ENCODE results near the gene RANGAP1. TPM values are rescaled to one million over a fixed set of nuclear protein-coding genes. Genes with fewer than 3 reads are reported as not detected.

RANGAP1 gene
- total RNA-seq, 4 donors from 2014 or later, result 39.9 to 87.9 (median 65.5) TPM

- intact Hi-C loops (cut with DNase I), result loop anchor here (5.0 to 10.0 kb wide), 3 partner anchors 64 to 222 kb away; no protein-coding TSS in a partner anchor
- Histone ChIP-seq H3K27ac (replicated peaks in 1 of 4) (peak overlapping the region; percentile 88 to 93 (median 88)), H3K4me3 (peak overlapping the region; percentile 73 to 99 (median 92)), H3K36me3 (peaks cover 0 to 9% (median 2%) of the 10 kb centered on the region in 4 donors), H3K9me3 (no peaks in the 10 kb centered on the region), H3K4me1 (peaks cover 18 to 54% (median 52%) of the 10 kb centered on the region in 4 donors), H3K27me3 (no peaks in the 10 kb centered on the region)
- no peak for DNase-seq (ENCODE audit: extremely low spot score)
- 8% methylated on average over 5 of the region's 5 CpGs for WGBS
- TF ChIP-seq POLR2A (IDR thresholded peaks at IDR 0.05; ENCODE audit: low read depth) (no peak), POLR2AphosphoS5 (IDR thresholded peaks at IDR 0.05) (no peak), EP300 (IDR thresholded peaks at IDR 0.05) (no peak), CTCF (IDR thresholded peaks at IDR 0.05) (no peak)
These were observed 16.8 kb upstream of the RANGAP1 start for GRCh38 chr22:41302811-41303210.

DNA sequence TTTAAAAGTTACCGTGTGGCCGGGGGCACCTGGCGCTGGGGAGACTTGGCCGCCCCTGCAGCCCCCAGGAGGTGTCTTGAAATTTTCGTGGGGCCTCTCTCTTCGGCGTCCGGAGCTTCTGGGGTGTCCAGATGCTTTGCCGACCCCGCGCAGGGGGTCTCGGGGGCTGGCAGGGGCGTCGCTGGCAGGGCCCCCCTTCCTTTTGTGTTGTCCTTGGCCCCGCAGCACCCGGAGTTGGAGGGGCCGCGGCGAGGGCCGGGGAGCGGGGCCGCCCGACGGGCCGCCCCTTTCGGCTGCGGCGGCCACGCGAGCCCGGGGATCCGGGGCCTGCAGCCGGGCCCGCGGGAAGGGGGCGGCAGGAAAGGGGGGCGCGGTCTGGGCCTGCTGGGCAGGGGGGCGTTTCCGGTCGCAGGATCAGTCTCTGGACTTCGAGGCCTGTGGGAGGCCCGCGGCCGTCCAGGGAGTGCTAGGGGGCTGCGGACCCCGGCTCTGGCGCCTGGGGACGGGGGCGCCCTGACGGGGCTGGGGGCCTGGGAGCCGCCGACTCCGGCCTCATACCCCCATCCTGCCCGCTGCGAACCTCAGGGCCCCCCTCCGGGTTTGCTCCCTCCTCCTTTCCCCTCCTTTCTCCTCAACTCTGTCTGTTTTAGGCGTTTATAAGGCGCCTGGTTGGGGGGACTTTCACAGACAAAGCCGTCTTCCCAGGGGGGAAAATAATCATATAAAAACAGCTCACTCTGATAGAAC lies 16.2 kb upstream of the RANGAP1 start:
- Histone ChIP-seq H3K4me3 (peak overlapping the region; percentile 73 to 99 (median 92)), H3K27me3 (no peaks in the 10 kb centered on the region), H3K36me3 (peaks cover 0 to 9% (median under 1%) of the 10 kb centered on the region in 4 donors), H3K9me3 (no peaks in the 10 kb centered on the region), H3K27ac (replicated peaks in 1 of 4) (peak overlapping the region; percentile 88 to 93 (median 88)), H3K4me1 (peaks cover 13 to 48% (median 46%) of the 10 kb centered on the region in 4 donors)
- TF ChIP-seq POLR2AphosphoS5 (IDR thresholded peaks at IDR 0.05), result no peak
- no peak for TF ChIP-seq CTCF (IDR thresholded peaks at IDR 0.05)
- no peak for TF ChIP-seq EP300 (IDR thresholded peaks at IDR 0.05)
- TF ChIP-seq POLR2A (IDR thresholded peaks at IDR 0.05; ENCODE audit: low read depth), result no peak
- intact Hi-C loops (cut with DNase I), result loop anchor here (5.0 to 10.0 kb wide), 3 partner anchors 65 to 223 kb away; no protein-coding TSS in a partner anchor
- 0% methylated on average over 11 of the region's 60 CpGs for WGBS
- no peak for DNase-seq (ENCODE audit: extremely low spot score)

DNA sequence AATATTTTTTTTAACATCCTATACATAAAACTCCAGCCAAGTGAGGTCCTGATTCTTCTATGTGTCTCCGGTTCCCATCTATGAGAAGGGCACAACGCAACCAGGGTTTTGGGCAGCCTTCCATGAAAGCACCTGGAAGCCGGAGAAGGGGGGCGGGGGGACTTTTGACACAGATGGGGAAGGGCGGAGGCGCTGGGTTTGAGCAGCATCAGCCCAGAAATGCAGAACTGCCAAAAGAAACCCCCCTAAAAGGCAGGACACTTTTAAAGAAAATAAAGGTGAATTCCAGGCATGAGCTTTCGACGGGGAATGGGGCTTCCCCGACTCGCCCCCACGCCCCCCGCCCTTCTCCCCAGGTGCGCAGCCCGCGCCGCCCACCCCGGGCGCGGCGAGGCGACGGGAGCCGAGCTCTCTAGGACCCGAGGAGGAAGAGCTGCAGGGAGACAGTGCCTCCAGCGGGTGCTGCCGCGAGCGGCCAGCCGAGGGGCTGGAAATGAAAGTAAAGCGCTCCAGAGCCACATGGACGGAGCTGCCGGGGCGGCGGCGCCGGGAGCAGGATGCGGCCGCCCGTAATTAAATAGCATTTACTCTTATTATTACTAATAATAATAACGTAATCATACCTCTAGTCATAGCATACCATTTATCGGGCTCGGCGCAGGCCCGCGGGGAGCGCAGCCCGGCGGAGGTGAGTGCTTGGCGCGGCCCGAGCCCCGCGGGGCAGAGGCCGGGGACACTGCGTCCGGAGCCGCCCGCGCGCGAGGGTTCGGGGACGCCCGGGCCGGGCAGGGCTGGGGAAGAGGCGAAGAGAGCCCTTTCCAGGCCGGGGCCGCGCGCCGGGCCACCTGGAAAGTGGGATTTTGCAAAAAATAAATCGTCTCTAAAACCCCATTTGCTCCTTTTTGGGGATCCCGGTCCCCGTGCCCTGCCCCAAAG lies 15.4 kb upstream of the RANGAP1 start, which contains the start of gene ZC3H7B:
Gene ZC3H7B, plus strand, starts transcription at position 441 of the 936 bp plus-strand sequence. CDS start 19,136 bp downstream, outside the sequence.
- H3K36me3 ChIP-seq, result peaks cover 0 to 9% (median 0%) of the 10 kb centered on the region in 4 donors
- intact Hi-C loops (cut with DNase I), result loop anchor here (5.0 to 10.0 kb wide), 3 partner anchors 66 to 223 kb away; no protein-coding TSS in a partner anchor
- DNase-seq (ENCODE audit: extremely low spot score), result no peak
- peak within 1 kb of the TSS; percentile 88 to 93 (median 88) for H3K27ac ChIP-seq (replicated peaks in 1 of 4)
- H3K9me3 ChIP-seq, result no peaks in the 10 kb centered on the region
- peak within 1 kb of the TSS; percentile 73 to 99 (median 92) for H3K4me3 ChIP-seq
- peaks cover 12 to 44% (median 40%) of the 10 kb centered on the region in 4 donors for H3K4me1 ChIP-seq
- 0% methylated on average over 10 of the region's 74 CpGs for WGBS
- H3K27me3 ChIP-seq, result no peaks in the 10 kb centered on the region
- TF ChIP-seq EP300 (IDR thresholded peaks at IDR 0.05) (no peak), POLR2AphosphoS5 (IDR thresholded peaks at IDR 0.05) (peak; percentile 68 to 73), CTCF (IDR thresholded peaks at IDR 0.05) (peak; percentile 42 to 76 (median 50)), POLR2A (IDR thresholded peaks at IDR 0.05; ENCODE audit: low read depth) (no peak)

DNA sequence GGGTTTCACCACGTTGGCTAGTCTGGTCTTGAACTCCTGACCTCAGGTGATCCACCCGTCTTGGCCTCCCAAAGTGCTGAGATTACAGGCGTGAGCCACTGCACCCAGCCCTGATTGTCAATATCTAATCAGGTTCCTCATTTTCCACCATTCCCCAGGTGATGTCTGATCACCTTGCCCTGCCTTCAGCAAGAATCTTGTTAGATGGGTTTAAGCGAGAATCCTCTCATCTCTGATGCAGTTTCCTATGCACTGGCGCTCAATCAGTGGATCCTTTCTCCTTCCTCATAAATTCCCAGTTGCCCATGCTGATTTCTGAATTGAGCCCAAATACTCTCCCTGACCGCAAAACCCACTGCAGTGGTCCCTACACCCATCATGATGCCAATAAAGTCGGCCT lies 14.7 kb upstream of the RANGAP1 start:
- peaks cover 0 to 9% (median 0%) of the 10 kb centered on the region in 4 donors for H3K36me3 ChIP-seq
- H3K4me3 ChIP-seq, result peak overlapping the region; percentile 73 to 99 (median 92)
- 47% methylated on average over 7 of the region's 7 CpGs for WGBS
- H3K27ac ChIP-seq (replicated peaks in 1 of 4), result peak overlapping the region; percentile 88 to 93 (median 88)
- H3K9me3 ChIP-seq, result no peaks in the 10 kb centered on the region
- peaks cover 12 to 39% (median 35%) of the 10 kb centered on the region in 4 donors for H3K4me1 ChIP-seq
- TF ChIP-seq POLR2A (IDR thresholded peaks at IDR 0.05; ENCODE audit: low read depth) (no peak), POLR2AphosphoS5 (IDR thresholded peaks at IDR 0.05) (no peak), EP300 (IDR thresholded peaks at IDR 0.05) (no peak), CTCF (IDR thresholded peaks at IDR 0.05) (no peak)
- H3K27me3 ChIP-seq, result no peaks in the 10 kb centered on the region
- intact Hi-C loops (cut with DNase I), result loop anchor here (5.0 to 10.0 kb wide), 3 partner anchors 67 to 224 kb away; no protein-coding TSS in a partner anchor
- no peak for DNase-seq (ENCODE audit: extremely low spot score)
